ENCODE results near the gene GLB1L2. TPM values are rescaled to one million over a fixed set of nuclear protein-coding genes. Genes with fewer than 3 reads are reported as not detected.

GLB1L2 gene
- total and polyA plus RNA-seq, 2 experiments from 2014 or later, result 3.3 to 12.3 TPM

- peaks cover 3% of the 10 kb centered on the region; the same call in 1 of the 2 replicates for H3K27me3 ChIP-seq (ENCODE audit: insufficient read depth)
- no peaks in the 10 kb centered on the region for H3K36me3 ChIP-seq (ENCODE audit: insufficient read depth)
- peaks cover 5% of the 10 kb centered on the region for H3K27me3 Mint-ChIP-seq (ENCODE audit: insufficient read depth, low read depth, poor library complexity)
- no peak overlapping the region for H3K4me3 Mint-ChIP-seq
- H3K27ac Mint-ChIP-seq, result no peak overlapping the region; the same call in 1 of the 2 replicates
- no peak overlapping the region for H3K4me2 ChIP-seq
- peaks cover 31% of the 10 kb centered on the region for H3K4me1 Mint-ChIP-seq
- H3K27ac ChIP-seq (ENCODE audit: low read depth), result no peak overlapping the region
- DNase-seq (ENCODE audit: low spot score), result no peak
- H4K20me1 ChIP-seq (replicated peaks; ENCODE audit: insufficient read depth), result peaks cover 5% of the 10 kb centered on the region; the same call in 1 of the 2 replicates
- H3K4me3 ChIP-seq, result no peak overlapping the region
- peaks cover 5% of the 10 kb centered on the region; the same call in 1 of the 2 replicates for H3K4me1 ChIP-seq (ENCODE audit: insufficient read depth)
- H3F3A ChIP-seq (replicated peaks; ENCODE audit: low read depth), result no peaks in the 10 kb centered on the region
- peaks cover 4% of the 10 kb centered on the region; the same call in 1 of the 2 replicates for H3K9me2 ChIP-seq (ENCODE audit: insufficient read depth)
- peaks cover 3% of the 10 kb centered on the region; the same call in 1 of the 3 replicates for H3K9me3 Mint-ChIP-seq
- no peak overlapping the region for H2AFZ ChIP-seq
- peaks cover 45% of the 10 kb centered on the region for H3K79me2 ChIP-seq (replicated peaks; ENCODE audit: insufficient read depth)
- ATAC-seq, result no peak
- H3K36me3 Mint-ChIP-seq (ENCODE audit: low read depth), result peaks cover 19% of the 10 kb centered on the region
- TF ChIP-seq ZNF114 (CRISPR knock-in tag; IDR thresholded peaks at IDR 0.05) (no peak), NANOG (IDR thresholded peaks at IDR 0.05; ENCODE audit: borderline replicate concordance) (no peak)
Observed at GRCh38 chr11:134405436-134405835, 73.6 kb downstream of the GLB1L2 start.

- H3K36me3 Mint-ChIP-seq (ENCODE audit: low read depth), result peaks cover 15% of the 10 kb centered on the region
- Histone ChIP-seq H3K79me2 (replicated peaks; ENCODE audit: insufficient read depth) (peaks cover 45% of the 10 kb centered on the region), H3K27ac (ENCODE audit: low read depth) (no peak overlapping the region), H3K4me2 (no peak overlapping the region), H3K9me2 (ENCODE audit: insufficient read depth) (peaks cover 4% of the 10 kb centered on the region; the same call in 1 of the 2 replicates), H3F3A (replicated peaks; ENCODE audit: low read depth) (no peaks in the 10 kb centered on the region), H4K20me1 (replicated peaks; ENCODE audit: insufficient read depth) (peaks cover 4% of the 10 kb centered on the region), H3K27me3 (ENCODE audit: insufficient read depth) (peaks cover 7% of the 10 kb centered on the region; the same call in 1 of the 2 replicates), H3K4me3 (no peak overlapping the region), H3K4me1 (ENCODE audit: insufficient read depth) (peaks cover 9% of the 10 kb centered on the region), H3K36me3 (ENCODE audit: insufficient read depth) (no peaks in the 10 kb centered on the region), H2AFZ (no peak overlapping the region)
- DNase-seq (ENCODE audit: low spot score) (no peak), ATAC-seq (no peak)
- peaks cover 7% of the 10 kb centered on the region for H3K27me3 Mint-ChIP-seq (ENCODE audit: insufficient read depth, low read depth, poor library complexity)
- no peaks in the 10 kb centered on the region; the same call in 2 of the 3 replicates for H3K9me3 Mint-ChIP-seq
- no peak overlapping the region for H3K4me3 Mint-ChIP-seq
- H3K4me1 Mint-ChIP-seq, result peaks cover 34% of the 10 kb centered on the region
- no peak overlapping the region for H3K27ac Mint-ChIP-seq
- no peak for TF ChIP-seq EZH2 (IDR thresholded peaks at IDR 0.05; ENCODE audit: low read depth, unreplicated experiment)
- no peak for TF ChIP-seq REST (IDR thresholded peaks at IDR 0.05; ENCODE audit: unreplicated experiment)
- no peak for TF ChIP-seq ZNF114 (CRISPR knock-in tag; IDR thresholded peaks at IDR 0.05)
- TF ChIP-seq CTCF (conservative IDR thresholded peaks at IDR 0.05; ENCODE audit: low read depth in 2 of 2), result no peak
- TF ChIP-seq ZNF331 (CRISPR knock-in tag; IDR thresholded peaks at IDR 0.05; ENCODE audit: low read depth), result no peak
- TF ChIP-seq STAT1 (IDR thresholded peaks at IDR 0.05; ENCODE audit: unreplicated experiment), result no peak
Observed at GRCh38 chr11:134405841-134406240, 74.1 kb downstream of the GLB1L2 start.

Measured in GM23338 (cell line).